H1 (cell line): ENCODE results near the gene URGCP. TPM values are rescaled to one million over a fixed set of nuclear protein-coding genes. Genes with fewer than 3 reads are reported as not detected.

ENCODE experiments used
- CTCF ChIA-PET: fragments of 300-600 bp; sonication (Branson Sonifier 250); formaldehyde crosslinking; loops from one replicate; lab custom pipeline; 2021; ENCODE audit not compliant: partially characterized antibody; lab: Charles Lee
- POLR2A ChIA-PET: fragments of 300-600 bp; sonication (Branson Sonifier 250); formaldehyde crosslinking; loops from one replicate; lab custom pipeline; 2021; ENCODE audit warnings: inconsistent platforms; ENCODE audit not compliant: partially characterized antibody; lab: Charles Lee
- DNase-seq, 2 experiments: peaks; one replicate each; pipeline versions ENCODE4 v3.0.0 to v3.0.0-alpha.2; 2010 to 2022; ENCODE audit warnings: low spot score in 2 of 2, low read depth in 1 of 2, mixed read lengths in 1 of 2
- FAIRE-seq: peaks from 2 replicates; lab custom pipeline; 2011; peaks lifted over from hg19 to GRCh38; lab: Jason Lieb, UNC
- H2AFZ ChIP-seq: 2 replicates; pipeline ENCODE4 v1.8.1; 2012; ENCODE audit warnings: low read length, inconsistent platforms
- H2AK5ac ChIP-seq: 2 replicates; pipeline ENCODE4 v1.6.1; 2013; ENCODE audit warnings: low read depth, low read length
- H2BK120ac ChIP-seq: replicated peaks from 2 replicates; pipeline ENCODE3; 2013; ENCODE audit warnings: low read depth, low read length, inconsistent platforms
- H2BK12ac ChIP-seq: 2 replicates; pipeline ENCODE4 v1.6.1; 2013; ENCODE audit warnings: low read depth, low read length
- H2BK15ac ChIP-seq: 2 replicates; pipeline ENCODE4 v1.6.1; 2013; ENCODE audit warnings: low read length
- H2BK20ac ChIP-seq: 2 replicates; pipeline ENCODE4 v1.6.1; 2013; ENCODE audit warnings: low read length
- H2BK5ac ChIP-seq: 2 replicates; pipeline ENCODE4 v1.6.1; 2013; ENCODE audit warnings: low read depth, low read length
- H3K14ac ChIP-seq: 2 replicates; pipeline ENCODE4 v1.6.1; 2013; ENCODE audit warnings: inconsistent platforms; ENCODE audit not compliant: insufficient read length
- H3K18ac ChIP-seq: 2 replicates; pipeline ENCODE4 v1.6.1; 2013; ENCODE audit warnings: low read length; ENCODE audit errors: extremely low read depth
- H3K23ac ChIP-seq: 2 replicates; pipeline ENCODE4 v1.6.1; 2013; ENCODE audit warnings: inconsistent platforms; ENCODE audit not compliant: insufficient read length
- H3K23me2 ChIP-seq: 2 replicates; pipeline ENCODE4 v1.6.1; 2013; ENCODE audit warnings: low read depth, low read length
- H3K27ac ChIP-seq: 2 replicates; pipeline ENCODE4 v1.6.1; 2011; ENCODE audit warnings: low read depth, low read length, inconsistent platforms
- H3K27me3 ChIP-seq, 4 experiments: replicated peaks in 1 of 4; 1 replicate in 1 of 4; 2 replicates in 3 of 4; pipeline versions ENCODE4 v1.6.1 to v1.8.1; 2011 to 2013; ENCODE audit warnings: low read length in 3 of 4, mild to moderate bottlenecking in 3 of 4, inconsistent platforms in 2 of 4, mixed read lengths in 2 of 4, moderate library complexity in 1 of 4; ENCODE audit not compliant: control insufficient read depth in 3 of 4, insufficient read depth in 3 of 4; ENCODE audit errors: extremely low read depth in 1 of 4
- H3K36me3 ChIP-seq, 4 experiments: 2 replicates each; pipeline versions ENCODE4 v1.6.1 to v1.8.1; 2011 to 2013; ENCODE audit warnings: mild to moderate bottlenecking in 4 of 4, low read length in 3 of 4, moderate library complexity in 2 of 4, control low read depth in 1 of 4, inconsistent platforms in 1 of 4; ENCODE audit not compliant: insufficient read depth in 4 of 4, control insufficient read depth in 2 of 4
- H3K4ac ChIP-seq: replicated peaks from 2 replicates; pipeline ENCODE3; 2013; ENCODE audit warnings: low read length, low read depth, mixed read lengths, inconsistent platforms; ENCODE audit not compliant: insufficient read length
- H3K4me1 ChIP-seq, 4 experiments: replicated peaks in 1 of 4; 1 replicate in 1 of 4; 2 replicates in 3 of 4; pipeline versions ENCODE4 v1.6.1 to v1.8.1; 2011 to 2013; ENCODE audit warnings: low read length in 3 of 4, inconsistent platforms in 2 of 4, mixed read lengths in 1 of 4; ENCODE audit not compliant: insufficient read depth in 4 of 4, control insufficient read depth in 3 of 4
- H3K4me2 ChIP-seq, 2 experiments: 2 replicates each; pipeline versions ENCODE4 v1.6.1 to v1.8.1; 2011 to 2013; ENCODE audit warnings: low read depth in 2 of 2, low read length in 2 of 2, control low read depth in 1 of 2, inconsistent platforms in 1 of 2, mild to moderate bottlenecking in 1 of 2; ENCODE audit not compliant: insufficient read depth in 1 of 2
- H3K4me3 ChIP-seq, 4 experiments: fragments of 200-600, 300-600 bp in 1 of 4; sonication (generic), shearing (Covaris generic), sonication (Bioruptor Twin) in 1 of 4; 2 replicates each; pipeline versions ENCODE4 v1.5.1 to v1.8.1; 2011 to 2016; ENCODE audit warnings: low read length in 4 of 4, low read depth in 3 of 4, control low read depth in 2 of 4, inconsistent platforms in 2 of 4, mild to moderate bottlenecking in 2 of 4, mixed read lengths in 1 of 4, moderate library complexity in 1 of 4; ENCODE audit not compliant: insufficient read depth in 2 of 4; ENCODE audit errors: extremely low read depth in 1 of 4
- H3K56ac ChIP-seq: replicated peaks from 2 replicates; pipeline ENCODE3; 2013; ENCODE audit warnings: low read depth, mild to moderate bottlenecking, mixed read lengths, low read length, inconsistent platforms; ENCODE audit not compliant: insufficient read length
- H3K79me1 ChIP-seq: 2 replicates; pipeline ENCODE4 v1.6.1; 2013; ENCODE audit warnings: low read depth, low read length, control low read depth
- H3K79me2 ChIP-seq, 2 experiments: 2 replicates each; pipeline versions ENCODE4 v1.6.1 to v1.8.1; 2012 to 2013; ENCODE audit warnings: low read length in 2 of 2, mild to moderate bottlenecking in 2 of 2, inconsistent platforms in 1 of 2; ENCODE audit not compliant: insufficient read depth in 2 of 2, control insufficient read depth in 1 of 2
- H3K9ac ChIP-seq, 4 experiments: replicated peaks in 1 of 4; 1 replicate in 1 of 4; 2 replicates in 3 of 4; pipeline versions ENCODE4 v1.6.1 to v1.8.1; 2011 to 2013; ENCODE audit warnings: low read depth in 3 of 4, low read length in 3 of 4, control low read depth in 2 of 4, mild to moderate bottlenecking in 2 of 4, moderate library complexity in 2 of 4, inconsistent platforms in 1 of 4; ENCODE audit errors: extremely low read depth in 1 of 4
- H3K9me3 ChIP-seq, 2 experiments: 2 replicates each; pipeline versions ENCODE4 v1.6.1 to v1.8.1; 2012 to 2013; ENCODE audit warnings: mild to moderate bottlenecking in 2 of 2, moderate library complexity in 2 of 2, control low read depth in 1 of 2, inconsistent platforms in 1 of 2, low read depth in 1 of 2, low read length in 1 of 2, mixed read lengths in 1 of 2; ENCODE audit not compliant: insufficient read depth in 2 of 2
- H4K20me1 ChIP-seq, 2 experiments: replicated peaks in 1 of 2; 2 replicates each; pipeline versions ENCODE3 to v1.8.1; 2011 to 2013; ENCODE audit warnings: inconsistent platforms in 2 of 2, low read length in 2 of 2, mild to moderate bottlenecking in 1 of 2; ENCODE audit not compliant: insufficient read depth in 2 of 2, control insufficient read depth in 1 of 2
- H4K5ac ChIP-seq: 2 replicates; pipeline ENCODE4 v1.6.1; 2013; ENCODE audit warnings: low read length, low read depth, mixed read lengths, inconsistent platforms; ENCODE audit not compliant: insufficient read length
- H4K8ac ChIP-seq: 2 replicates; pipeline ENCODE4 v1.8.0; 2013; ENCODE audit warnings: mild to moderate bottlenecking, moderate library complexity, low read length, inconsistent platforms; ENCODE audit not compliant: insufficient read depth; ENCODE audit errors: extremely low read depth
- H4K91ac ChIP-seq: replicated peaks from 2 replicates; pipeline ENCODE3; 2013; ENCODE audit warnings: low read length, mixed read lengths, inconsistent platforms; ENCODE audit not compliant: insufficient read length
- CEBPB ChIP-seq: IDR thresholded peaks from 2 replicates; pipeline ENCODE4 v1.6.1; 2012; ENCODE audit warnings: low read depth, low read length
- GTF2F1 ChIP-seq: IDR thresholded peaks from 2 replicates; pipeline ENCODE4 v1.6.1; 2012; ENCODE audit warnings: low read depth, low read length, improper control_type of control experiment, borderline replicate concordance
- MAFK ChIP-seq: IDR thresholded peaks from 2 replicates; pipeline ENCODE4 v1.6.1; 2012; ENCODE audit warnings: low read depth, mild to moderate bottlenecking, improper control_type of control experiment, low read length
- SUZ12 ChIP-seq: fragments of 200-600 bp; sonication (generic); IDR thresholded peaks from 2 replicates; pipeline ENCODE4 v1.6.1; 2012; ENCODE audit warnings: mild to moderate bottlenecking, inconsistent platforms, low read length, moderate library complexity, mixed read lengths
- WGBS, 2 experiments: shearing (Covaris generic) in 1 of 2; methylation state at CpG; one replicate each; pipeline versions ENCODE4 v1.1.6 to v1.1.7; 2013 to 2015; ENCODE audit warnings: low lambda C conversion rate in 2 of 2, mixed read lengths in 2 of 2, inconsistent platforms in 1 of 2, low coverage in 1 of 2, missing lambda C conversion rate in 1 of 2; ENCODE audit not compliant: insufficient replicate concordance in 2 of 2, insufficient coverage in 1 of 2, insufficient read length in 1 of 2; ENCODE audit errors: extremely low coverage in 1 of 2, missing lambda C conversion rate in 1 of 2; 5-methylcytosine and 5-hydroxymethylcytosine counted together
- polyA plus RNA-seq, 7 experiments: library from polyadenylated mRNA; depleted of rRNA in 3 of 7; stranded (reverse) in 5 of 7; unstranded in 2 of 7; fragments of >200 nt in 5 of 7; fragments of 200-250 nt in 2 of 7; gene quantifications; 1 replicate in 5 of 7; 2 replicates in 1 of 7; 4 replicates in 1 of 7; pipeline versions ENCODE4 v1.2.1 to v1.2.3, GENCODE V29; 2011 to 2013; ENCODE audit warnings: missing spikeins in 2 of 7, mixed read lengths in 2 of 7
- total RNA-seq: library from RNA; stranded (reverse); fragmentation: NEBNext Ultra II Directional; extraction: Animal tissue kit (Norgen Biotek cat#: 25700); gene quantifications from 2 replicates; pipeline ENCODE4 v1.2.1, GENCODE V29; 2021
- TF ChIP-seq, protein P1 (sequence below): IDR thresholded peaks from 2 replicates; pipeline ENCODE4 v1.6.1; 2012; ENCODE audit warnings: inconsistent platforms

Gene URGCP
- total and polyA plus RNA-seq, 2 of the 8 experiments (the other 6 are each of a cell fraction or from before 2014, with no cell fraction given), result 9.0 to 18.7 TPM

DNA sequence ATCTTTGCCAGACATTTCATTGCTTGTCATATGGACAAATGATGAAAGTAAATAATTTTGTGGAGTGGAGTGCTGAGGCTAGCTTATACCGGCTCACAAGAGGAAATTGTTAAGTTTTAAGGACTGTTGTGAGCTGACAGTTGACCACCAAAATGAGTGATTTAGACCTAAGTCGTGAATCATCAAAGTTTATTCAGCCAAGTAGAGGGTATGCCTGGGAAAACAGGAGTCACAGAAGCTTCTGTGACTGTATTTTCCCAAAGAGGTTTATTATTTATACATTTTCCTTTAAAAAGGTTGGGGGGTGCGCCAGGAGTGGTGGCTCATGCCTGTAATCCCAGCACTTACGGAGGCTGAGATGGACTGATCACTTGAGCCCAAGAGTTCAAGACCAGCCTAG, 58.9 kb downstream of the URGCP start:
- no peak overlapping the region for H2AK5ac ChIP-seq
- H2BK5ac ChIP-seq, result no peak overlapping the region
- DNase-seq (no peak), FAIRE-seq (no peak)
- 88% methylated on average over 3 of the region's 4 CpGs; no CpG with 5 or more reads in 1 of the 2 experiments for WGBS, 2 experiments
- no peak overlapping the region for H3K9ac ChIP-seq
- no peaks in the 10 kb centered on the region for H3K79me2 ChIP-seq
- no peaks in the 10 kb centered on the region for H3K79me1 ChIP-seq
- H3K23ac ChIP-seq, result no peak overlapping the region
- H3K36me3 ChIP-seq, result no peaks in the 10 kb centered on the region
- H4K5ac ChIP-seq, result no peak overlapping the region
- no peak overlapping the region for H2BK120ac ChIP-seq
- no peak overlapping the region for H3K27ac ChIP-seq
- H4K91ac ChIP-seq, result no peak overlapping the region
- no peak overlapping the region for H2AFZ ChIP-seq
- H4K8ac ChIP-seq, result no peak overlapping the region
- H3K27me3 ChIP-seq, result no peaks in the 10 kb centered on the region
- H3K9me3 ChIP-seq, result no peaks in the 10 kb centered on the region
- POLR2A ChIA-PET, result no interaction called here
- H3K4me3 ChIP-seq, result no peak overlapping the region
- no peak overlapping the region for H3K56ac ChIP-seq
- CTCF ChIA-PET, result interaction anchor here (1.3 to 3.3 kb wide), 5 partner anchors 8 to 265 kb away, joined by 3 to 17 read pairs (median 9); partner anchors contain the start of gene STK17A
- no peak overlapping the region for H2BK12ac ChIP-seq
- no peak overlapping the region for H2BK20ac ChIP-seq
- peaks cover 0 to 3% (median 0%) of the 10 kb centered on the region in 4 experiments; a peak in 1 of 7 replicates for H3K4me1 ChIP-seq
- no peaks in the 10 kb centered on the region for H3K23me2 ChIP-seq
- no peak overlapping the region for H3K18ac ChIP-seq
- no peak overlapping the region for H3K14ac ChIP-seq
- H3K4ac ChIP-seq, result no peak overlapping the region
- no peaks in the 10 kb centered on the region for H4K20me1 ChIP-seq
- H2BK15ac ChIP-seq, result no peak overlapping the region
- H3K4me2 ChIP-seq, result no peak overlapping the region
- TF ChIP-seq SUZ12, result no peak
- no peak for TF ChIP-seq MAFK
- TF ChIP-seq GTF2F1, result no peak
- TF ChIP-seq, protein P1, sequence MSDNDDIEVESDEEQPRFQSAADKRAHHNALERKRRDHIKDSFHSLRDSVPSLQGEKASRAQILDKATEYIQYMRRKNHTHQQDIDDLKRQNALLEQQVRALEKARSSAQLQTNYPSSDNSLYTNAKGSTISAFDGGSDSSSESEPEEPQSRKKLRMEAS, result no peak
- no peak for TF ChIP-seq CEBPB
